Measurements from ENCODE around the gene ARPP19. TPM values are rescaled to one million over a fixed set of nuclear protein-coding genes. Genes with fewer than 3 reads are reported as not detected.

Gene ARPP19
- total and polyA plus RNA-seq, 2 of the 4 experiments (the other 2 are of a cell fraction): 33.4 to 65.2 TPM

- intact Hi-C loops (cut with micrococcal nuclease): no loop called here
- dilution Hi-C loops (cut with HindIII; ENCODE audit: low sequenced_read_pairs, unreplicated experiment): no loop called here
- H3K9me1 ChIP-seq (ENCODE audit: insufficient read depth, low read length): peaks cover 8% of the 10 kb centered on the region
- H3K4me1 ChIP-seq (ENCODE audit: control insufficient read depth, insufficient read depth, low read length): peaks cover 9% of the 10 kb centered on the region
- no CpG with 5 or more reads among the region's 3 CpGs for WGBS, 2 experiments (ENCODE audit: extremely low coverage in 2 of 2, insufficient read length in 1 of 2)
- no peak overlapping the region for H3K56ac ChIP-seq (ENCODE audit: extremely low read depth, insufficient read depth, low read length)
- no peak overlapping the region for H2AK5ac ChIP-seq (ENCODE audit: low read depth, low read length)
- no peaks in the 10 kb centered on the region for H3K36me3 ChIP-seq (ENCODE audit: control insufficient read depth, insufficient read depth, low read length)
- no peak overlapping the region for H3K4me3 ChIP-seq (ENCODE audit: insufficient read depth, low read depth, low read length)
- H3K9me3 ChIP-seq (ENCODE audit: control insufficient read depth, insufficient read depth, low read length): no peaks in the 10 kb centered on the region
- H4K8ac ChIP-seq (ENCODE audit: low read depth in 2 of 2, low read length in 2 of 2): no peak overlapping the region
- ATAC-seq (ENCODE audit: low read depth) (no peak), DNase-seq (no peak)
- no peak overlapping the region for H3K14ac ChIP-seq (replicated peaks; ENCODE audit: low read depth, low read length)
- H3K23ac ChIP-seq (ENCODE audit: low read depth, low read length): no peak overlapping the region
- no peak overlapping the region; the same call in 2 of the 3 replicates for H2BK15ac ChIP-seq (ENCODE audit: low read depth, low read length)
- no peak overlapping the region for H4K5ac ChIP-seq (ENCODE audit: low read depth, low read length)
- no peak overlapping the region for H3K27ac ChIP-seq (ENCODE audit: insufficient read depth, low read length)
- ChIA-PET CTCF (interaction anchor here (0.7 kb wide), 1 partner anchor 34 kb away, joined by 4 read pairs; no protein-coding TSS in a partner anchor), POLR2A (ENCODE audit: unreplicated experiment) (no interaction called here)
- TF ChIP-seq BHLHE40 (IDR thresholded peaks at IDR 0.05; ENCODE audit: low read depth, low read length): no peak
- TF ChIP-seq, protein P1, sequence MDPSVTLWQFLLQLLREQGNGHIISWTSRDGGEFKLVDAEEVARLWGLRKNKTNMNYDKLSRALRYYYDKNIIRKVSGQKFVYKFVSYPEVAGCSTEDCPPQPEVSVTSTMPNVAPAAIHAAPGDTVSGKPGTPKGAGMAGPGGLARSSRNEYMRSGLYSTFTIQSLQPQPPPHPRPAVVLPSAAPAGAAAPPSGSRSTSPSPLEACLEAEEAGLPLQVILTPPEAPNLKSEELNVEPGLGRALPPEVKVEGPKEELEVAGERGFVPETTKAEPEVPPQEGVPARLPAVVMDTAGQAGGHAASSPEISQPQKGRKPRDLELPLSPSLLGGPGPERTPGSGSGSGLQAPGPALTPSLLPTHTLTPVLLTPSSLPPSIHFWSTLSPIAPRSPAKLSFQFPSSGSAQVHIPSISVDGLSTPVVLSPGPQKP (IDR thresholded peaks at IDR 0.05; ENCODE audit: borderline replicate concordance, low read depth, low read length): no peak
- TF ChIP-seq, protein P2, sequence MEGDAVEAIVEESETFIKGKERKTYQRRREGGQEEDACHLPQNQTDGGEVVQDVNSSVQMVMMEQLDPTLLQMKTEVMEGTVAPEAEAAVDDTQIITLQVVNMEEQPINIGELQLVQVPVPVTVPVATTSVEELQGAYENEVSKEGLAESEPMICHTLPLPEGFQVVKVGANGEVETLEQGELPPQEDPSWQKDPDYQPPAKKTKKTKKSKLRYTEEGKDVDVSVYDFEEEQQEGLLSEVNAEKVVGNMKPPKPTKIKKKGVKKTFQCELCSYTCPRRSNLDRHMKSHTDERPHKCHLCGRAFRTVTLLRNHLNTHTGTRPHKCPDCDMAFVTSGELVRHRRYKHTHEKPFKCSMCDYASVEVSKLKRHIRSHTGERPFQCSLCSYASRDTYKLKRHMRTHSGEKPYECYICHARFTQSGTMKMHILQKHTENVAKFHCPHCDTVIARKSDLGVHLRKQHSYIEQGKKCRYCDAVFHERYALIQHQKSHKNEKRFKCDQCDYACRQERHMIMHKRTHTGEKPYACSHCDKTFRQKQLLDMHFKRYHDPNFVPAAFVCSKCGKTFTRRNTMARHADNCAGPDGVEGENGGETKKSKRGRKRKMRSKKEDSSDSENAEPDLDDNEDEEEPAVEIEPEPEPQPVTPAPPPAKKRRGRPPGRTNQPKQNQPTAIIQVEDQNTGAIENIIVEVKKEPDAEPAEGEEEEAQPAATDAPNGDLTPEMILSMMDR (conservative IDR thresholded peaks at IDR 0.05; ENCODE audit: low read depth, low read length): no peak
- TF ChIP-seq CEBPB (IDR thresholded peaks at IDR 0.05; ENCODE audit: low read depth, low read length): no peak
- no peak for TF ChIP-seq POLR2A (IDR thresholded peaks at IDR 0.05; ENCODE audit: low read depth, low read length)
- TF ChIP-seq SMC3 (IDR thresholded peaks at IDR 0.05; ENCODE audit: low read depth, low read length): no peak
- TF ChIP-seq FOS (IDR thresholded peaks at IDR 0.05; ENCODE audit: low read depth, low read length): no peak
- no peak for TF ChIP-seq NFE2L2 (IDR thresholded peaks at IDR 0.05; ENCODE audit: low read depth, low read length)
- no peak for TF ChIP-seq MAFK (IDR thresholded peaks at IDR 0.05; ENCODE audit: low read depth, low read length)
- TF ChIP-seq CHD1 (IDR thresholded peaks at IDR 0.05; ENCODE audit: low read depth, low read length): no peak
- TF ChIP-seq RAD21 (IDR thresholded peaks at IDR 0.05; ENCODE audit: low read length): no peak
- TF ChIP-seq USF2 (IDR thresholded peaks at IDR 0.05; ENCODE audit: low read depth, low read length): no peak
- no peak overlapping the region for H2BK120ac ChIP-seq (ENCODE audit: low read depth, low read length)
- no peak overlapping the region for H3K18ac ChIP-seq (ENCODE audit: low read depth, low read length)
- no peak overlapping the region for H3K9ac ChIP-seq (ENCODE audit: low read depth, low read length)
- H3K27me3 ChIP-seq (ENCODE audit: control insufficient read depth, insufficient read depth, low read length): no peaks in the 10 kb centered on the region
- no peak overlapping the region for H2AFZ ChIP-seq (replicated peaks; ENCODE audit: low read length, poor library complexity)
- H3K4ac ChIP-seq (ENCODE audit: low read depth, low read length): no peak overlapping the region
- H2AK9ac ChIP-seq (replicated peaks; ENCODE audit: low read depth, low read length, poor library complexity): no peak overlapping the region
- BruUV-seq (replicated peaks): no TSS peak
- no peak overlapping the region for H3K4me2 ChIP-seq (ENCODE audit: low read depth, low read length)
- H3K79me1 ChIP-seq (ENCODE audit: low read depth in 1 of 2, low read length in 2 of 2): peaks cover 32 to 52% of the 10 kb centered on the region in 2 experiments
- no peak overlapping the region for H2BK5ac ChIP-seq (ENCODE audit: low read depth, low read length, poor library complexity, severe bottlenecking)
- H4K20me1 ChIP-seq (ENCODE audit: insufficient read depth, low read length): peaks cover 13% of the 10 kb centered on the region; the same call in 1 of the 2 replicates
- H2BK20ac ChIP-seq (ENCODE audit: low read depth, low read length): no peak overlapping the region
- in situ Hi-C loops (cut with MboI; ENCODE audit: low sequenced_read_pairs): no loop called here
- no peak overlapping the region for H4K91ac ChIP-seq (ENCODE audit: insufficient read depth, low read depth, low read length)
These were observed 47.1 kb downstream of the ARPP19 start for GRCh38 chr15:52521682-52522081.

Measured in IMR-90 (cell line).